Nephron progenitor cell (in vitro differentiated cells): ENCODE results near the gene PRLR.

Source experiments
- DNase-seq: peaks from one replicate; pipeline ENCODE4 v3.0.0; 2021
- H3K27ac Mint-ChIP-seq: 2 replicates; pipeline ENCODE4 v1.8.0; 2021; ENCODE audit warnings: mild to moderate bottlenecking, moderate library complexity, mixed read lengths
- H3K27me3 Mint-ChIP-seq: 2 replicates; pipeline ENCODE4 v1.8.0; 2021; ENCODE audit warnings: mild to moderate bottlenecking, low read depth, mixed read lengths; ENCODE audit not compliant: poor library complexity
- H3K36me3 Mint-ChIP-seq: 2 replicates; pipeline ENCODE4 v1.8.0; 2021; ENCODE audit warnings: low read depth, mixed read lengths
- H3K4me1 Mint-ChIP-seq: 2 replicates; pipeline ENCODE4 v1.8.0; 2021; ENCODE audit warnings: mixed read lengths
- H3K4me3 Mint-ChIP-seq: 2 replicates; pipeline ENCODE4 v1.8.0; 2021; ENCODE audit warnings: mild to moderate bottlenecking, moderate library complexity, mixed read lengths
- H3K9me3 Mint-ChIP-seq: 2 replicates; pipeline ENCODE4 v1.8.0; 2021; ENCODE audit warnings: mild to moderate bottlenecking, moderate library complexity, mixed read lengths
- CTCF ChIP-seq: fragments of 200-600 bp; sonication (generic); IDR thresholded peaks from 2 replicates; pipeline ENCODE4 v1.5.0; 2021; ENCODE audit warnings: antibody characterized with exemption

Gene PRLR

GRCh38 chr5:35239911-35240610 lies 9.8 kb upstream of the PRLR start:
- no peak overlapping the region for H3K27ac Mint-ChIP-seq
- no peak for TF ChIP-seq CTCF
- DNase-seq, result no peak
- H3K4me3 Mint-ChIP-seq, result no peak overlapping the region
- peaks cover 31% of the 10 kb centered on the region for H3K4me1 Mint-ChIP-seq
- H3K9me3 Mint-ChIP-seq, result peaks cover 4% of the 10 kb centered on the region
- peaks cover 10% of the 10 kb centered on the region for H3K27me3 Mint-ChIP-seq
- no peaks in the 10 kb centered on the region for H3K36me3 Mint-ChIP-seq

GRCh38 chr5:35239476-35239875 lies 9.2 kb upstream of the PRLR start:
- DNase-seq, result no peak
- Mint-ChIP-seq H3K4me3 (no peak overlapping the region), H3K9me3 (peaks cover 4% of the 10 kb centered on the region), H3K36me3 (no peaks in the 10 kb centered on the region), H3K27me3 (peaks cover 10% of the 10 kb centered on the region), H3K4me1 (peaks cover 25% of the 10 kb centered on the region), H3K27ac (no peak overlapping the region)
- no peak for TF ChIP-seq CTCF

- no peak for DNase-seq
- Mint-ChIP-seq H3K4me1 (peaks cover 24% of the 10 kb centered on the region), H3K27me3 (peaks cover 10% of the 10 kb centered on the region), H3K4me3 (no peak overlapping the region), H3K9me3 (peaks cover 4% of the 10 kb centered on the region), H3K36me3 (no peaks in the 10 kb centered on the region), H3K27ac (no peak overlapping the region)
- no peak for TF ChIP-seq CTCF
Observed at GRCh38 chr5:35237580-35238376, 7.5 kb upstream of the PRLR start.

GRCh38 chr5:35236770-35237169 lies 6.5 kb upstream of the PRLR start:
- Mint-ChIP-seq H3K9me3 (peaks cover 4% of the 10 kb centered on the region), H3K36me3 (no peaks in the 10 kb centered on the region), H3K4me3 (no peak overlapping the region), H3K27me3 (peaks cover 10% of the 10 kb centered on the region), H3K27ac (no peak overlapping the region), H3K4me1 (peaks cover 24% of the 10 kb centered on the region)
- no peak for DNase-seq
- TF ChIP-seq CTCF, result no peak

GRCh38 chr5:35233601-35234000 lies 3.3 kb upstream of the PRLR start:
- peaks cover 54% of the 10 kb centered on the region for H3K4me1 Mint-ChIP-seq
- no peak overlapping the region for H3K4me3 Mint-ChIP-seq
- no peak for DNase-seq
- H3K27ac Mint-ChIP-seq, result no peak overlapping the region
- H3K27me3 Mint-ChIP-seq, result peaks cover 11% of the 10 kb centered on the region
- H3K36me3 Mint-ChIP-seq, result no peaks in the 10 kb centered on the region
- TF ChIP-seq CTCF, result no peak
- peaks cover 4% of the 10 kb centered on the region for H3K9me3 Mint-ChIP-seq
